Activated effector memory CD4-positive, alpha-beta T cell treated with Interleukin-2 at 50 U/mL for 16 hours (primary cell): Measurements from ENCODE around the gene SMIM35.

Source experiments
- DNase-seq: peaks from one replicate; pipeline ENCODE4 v3.0.0-alpha.2; 2020

The SMIM35 gene

GRCh38 chr11:118108513-118108912 is 21.8 kb upstream of the SMIM35 start:
- no peak for DNase-seq

- DNase-seq, result no peak
Measured at GRCh38 chr11:118106789-118107335, 20.1 kb upstream of the SMIM35 start.

- DNase-seq, result no peak
Measured at GRCh38 chr11:118105657-118106305, 19.0 kb upstream of the SMIM35 start.

GRCh38 chr11:118104491-118104890 is 17.7 kb upstream of the SMIM35 start:
- DNase-seq, result no peak

- no peak for DNase-seq
Measured at GRCh38 chr11:118102721-118103261, 16.0 kb upstream of the SMIM35 start.

GRCh38 chr11:118100691-118101232 is 14.0 kb upstream of the SMIM35 start:
- DNase-seq, result no peak

- no peak for DNase-seq
Measured at GRCh38 chr11:118099838-118100556, 13.2 kb upstream of the SMIM35 start.

- no peak for DNase-seq
Measured at GRCh38 chr11:118098996-118099837, 12.5 kb upstream of the SMIM35 start.

- no peak for DNase-seq
Measured at GRCh38 chr11:118095967-118096367, 9.2 kb upstream of the SMIM35 start.

- DNase-seq, result no peak
Measured at GRCh38 chr11:118095493-118095892, 8.7 kb upstream of the SMIM35 start.

GRCh38 chr11:118092907-118093571 is 6.3 kb upstream of the SMIM35 start:
- no peak for DNase-seq

- no peak for DNase-seq
Measured at GRCh38 chr11:118091690-118092089, 4.9 kb upstream of the SMIM35 start.

- DNase-seq, result no peak
Measured at GRCh38 chr11:118090545-118091162, 3.9 kb upstream of the SMIM35 start.

GRCh38 chr11:118088531-118088930 is 1.8 kb upstream of the SMIM35 start:
- no peak for DNase-seq

GRCh38 chr11:118087931-118088330 is 1.2 kb upstream of the SMIM35 start:
- no peak for DNase-seq

GRCh38 chr11:118084656-118085055 is 2.1 kb downstream of the SMIM35 start:
- DNase-seq, result no peak

GRCh38 chr11:118084247-118084646 is 2.5 kb downstream of the SMIM35 start:
- DNase-seq, result no peak

GRCh38 chr11:118082880-118083552 is 3.7 kb downstream of the SMIM35 start:
- DNase-seq, result no peak

- DNase-seq, result no peak
Measured at GRCh38 chr11:118081241-118081958, 5.4 kb downstream of the SMIM35 start.

GRCh38 chr11:118080296-118080695 is 6.5 kb downstream of the SMIM35 start:
- DNase-seq, result no peak
